Mucosa of descending colon (tissue), 3 donors: Measurements from ENCODE around the gene ZNF777. TPM values are rescaled to one million over a fixed set of nuclear protein-coding genes. Genes with fewer than 3 reads are reported as not detected.
"Not testable (repeated sequence)": the region's sequence is repeated elsewhere in the genome, so short reads cannot be mapped to it uniquely, and the experiment has no call there.

ENCODE experiments used
- ATAC-seq: fragments of 200-7000 bp; cut with Tn5 transposase; one replicate; pipeline ENCODE4 v1.9.1; 2020; ENCODE audit warnings: mild to moderate bottlenecking, moderate library complexity
- DNase-seq, 3 donors: peaks; one replicate each; pipeline ENCODE4 v3.0.0-alpha.2; 2020
- H3K36me3 ChIP-seq: fragments of 200-600 bp; one replicate; pipeline ENCODE4 v1.8.0; 2021; ENCODE audit warnings: low read depth, mild to moderate bottlenecking
- H3K4me1 ChIP-seq: fragments of 200-600 bp; one replicate; pipeline ENCODE4 v1.8.0; 2021; ENCODE audit warnings: low read depth, mild to moderate bottlenecking
- H3K4me3 ChIP-seq: fragments of 200-600 bp; one replicate; pipeline ENCODE4 v1.8.0; 2021; ENCODE audit warnings: mild to moderate bottlenecking
- H3K9me3 ChIP-seq: fragments of 200-600 bp; one replicate; pipeline ENCODE4 v1.8.0; 2021; ENCODE audit warnings: mild to moderate bottlenecking
- intact Hi-C, 2 donors: fragments of 100-400 bp; cut with DNase I in 1 of 2; cut with micrococcal nuclease in 1 of 2; formaldehyde crosslinking; loops; one replicate each; pipeline versions ENCODE4 v1.11.0 to v1.11.1; 2022; cut with DNase I, micrococcal nuclease
- total RNA-seq, 3 donors: library from RNA; stranded (reverse); fragmentation: NEBNext Ultra II Directional in 2 of 3; extraction: Animal tissue kit (Norgen Biotek cat#: 25700) in 2 of 3; gene quantifications; one replicate each; pipeline versions ENCODE4 v1.2.1 to v1.2.4, GENCODE V29; 2021 to 2023
- TF ChIP-seq, protein P1 (sequence below): fragments of 200-600 bp; IDR thresholded peaks from one replicate; pipeline ENCODE4 v1.8.0; 2022; ENCODE audit warnings: antibody characterized with exemption, mild to moderate bottlenecking
- donor health status: DM: no; HTN: no; CAD: no; lungs with moderate emphysema.
- donor health status: DM: no; HTN: no; CAD: no.
- donor health status: DM: no; HTN: yes; CAD: no.

Gene ZNF777
- total RNA-seq, 3 donors from 2014 or later: 9.6 to 12.2 (median 10.0) TPM

DNA sequence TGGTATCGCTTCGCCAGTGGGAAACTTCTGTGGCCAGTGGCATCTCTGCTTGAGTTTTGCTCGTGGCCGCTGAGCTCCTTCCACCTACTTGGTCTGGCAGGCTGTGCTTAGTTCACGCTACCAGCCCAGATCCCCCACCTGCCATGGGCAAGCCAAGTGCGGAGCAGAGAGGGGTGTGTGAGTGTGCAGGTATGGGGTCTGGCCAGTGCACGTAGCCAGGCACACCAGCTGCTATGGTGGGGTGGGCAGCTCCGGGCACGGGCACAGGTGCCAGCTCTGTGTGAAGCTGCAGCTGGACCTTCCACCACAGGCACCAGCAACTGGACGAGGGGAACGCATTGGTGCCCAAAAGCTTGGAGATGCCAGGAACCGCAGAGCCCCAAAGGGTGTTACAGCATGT is 56.5 kb downstream of the ZNF777 start:
- ATAC-seq (no peak), DNase-seq (no peak)
- intact Hi-C loops: no loop called here
- TF ChIP-seq, protein P1, sequence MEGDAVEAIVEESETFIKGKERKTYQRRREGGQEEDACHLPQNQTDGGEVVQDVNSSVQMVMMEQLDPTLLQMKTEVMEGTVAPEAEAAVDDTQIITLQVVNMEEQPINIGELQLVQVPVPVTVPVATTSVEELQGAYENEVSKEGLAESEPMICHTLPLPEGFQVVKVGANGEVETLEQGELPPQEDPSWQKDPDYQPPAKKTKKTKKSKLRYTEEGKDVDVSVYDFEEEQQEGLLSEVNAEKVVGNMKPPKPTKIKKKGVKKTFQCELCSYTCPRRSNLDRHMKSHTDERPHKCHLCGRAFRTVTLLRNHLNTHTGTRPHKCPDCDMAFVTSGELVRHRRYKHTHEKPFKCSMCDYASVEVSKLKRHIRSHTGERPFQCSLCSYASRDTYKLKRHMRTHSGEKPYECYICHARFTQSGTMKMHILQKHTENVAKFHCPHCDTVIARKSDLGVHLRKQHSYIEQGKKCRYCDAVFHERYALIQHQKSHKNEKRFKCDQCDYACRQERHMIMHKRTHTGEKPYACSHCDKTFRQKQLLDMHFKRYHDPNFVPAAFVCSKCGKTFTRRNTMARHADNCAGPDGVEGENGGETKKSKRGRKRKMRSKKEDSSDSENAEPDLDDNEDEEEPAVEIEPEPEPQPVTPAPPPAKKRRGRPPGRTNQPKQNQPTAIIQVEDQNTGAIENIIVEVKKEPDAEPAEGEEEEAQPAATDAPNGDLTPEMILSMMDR: no peak
- H3K9me3 ChIP-seq: no peaks in the 10 kb centered on the region
- no peaks in the 10 kb centered on the region for H3K4me1 ChIP-seq
- no peak overlapping the region for H3K4me3 ChIP-seq
- H3K36me3 ChIP-seq: no peaks in the 10 kb centered on the region

DNA sequence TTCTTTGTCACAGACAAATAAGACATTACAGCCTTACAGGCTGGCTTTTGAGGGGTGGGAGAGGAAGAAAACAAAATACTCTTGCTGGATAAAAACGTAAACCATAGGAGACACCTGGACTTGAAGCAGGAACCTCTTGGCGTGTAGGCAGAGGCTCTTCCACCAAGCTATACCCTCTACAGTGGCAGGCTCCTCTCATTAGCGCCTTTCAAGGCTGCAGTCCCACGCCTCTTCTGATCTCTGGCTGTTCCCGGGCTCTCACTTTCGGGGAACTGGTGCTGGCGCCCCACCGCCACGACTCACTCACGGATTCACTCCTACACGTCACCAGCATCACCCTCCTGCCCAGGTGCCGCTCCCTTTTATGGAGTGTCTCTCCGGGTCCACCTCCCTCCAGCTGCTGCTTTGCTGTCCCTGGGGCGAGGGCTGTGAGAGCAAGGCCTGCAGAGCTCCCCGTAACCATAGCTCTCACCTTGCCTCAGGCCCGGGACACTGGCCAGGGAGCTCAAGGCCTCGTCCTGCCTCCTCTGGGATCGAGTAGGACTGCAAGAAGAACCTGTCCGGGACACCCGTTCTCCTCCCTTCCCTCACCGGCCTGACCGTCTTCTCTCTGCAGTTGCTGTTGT is 62.6 kb downstream of the ZNF777 start:
- ATAC-seq: no peak
- DNase-seq: no peak
- Histone ChIP-seq H3K4me1 (no peaks in the 10 kb centered on the region), H3K36me3 (no peaks in the 10 kb centered on the region), H3K4me3 (no peak overlapping the region), H3K9me3 (no peaks in the 10 kb centered on the region)
- TF ChIP-seq, protein P1: no peak
- intact Hi-C loops: no loop called here

DNA sequence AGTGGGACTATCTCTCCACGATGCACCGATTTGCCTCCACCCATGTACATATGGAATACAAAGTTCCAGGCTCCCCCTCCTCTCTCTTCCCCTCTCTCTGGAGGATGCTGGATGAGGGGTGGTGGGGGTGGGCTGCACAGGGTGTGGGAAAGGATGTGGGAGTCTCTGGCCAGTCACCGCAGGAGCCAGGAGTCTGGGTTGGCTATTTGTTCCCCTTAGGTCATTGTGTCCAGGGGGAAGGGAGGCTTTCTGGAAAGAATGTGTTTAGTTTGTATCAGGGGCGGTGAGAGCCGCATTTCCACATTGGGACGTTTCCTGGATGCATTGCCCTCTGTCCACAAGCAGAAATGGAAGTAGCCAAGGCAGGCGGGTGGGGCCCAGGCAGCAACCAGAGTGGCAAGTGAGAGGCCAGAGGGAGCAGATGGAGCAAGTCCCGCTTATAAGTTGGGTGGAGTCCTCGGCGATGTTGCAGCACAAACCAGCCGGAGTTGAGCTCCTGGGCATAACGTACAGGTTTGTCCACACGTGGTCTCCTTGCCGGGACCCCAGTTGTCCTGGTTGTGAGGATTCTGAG is 63.3 kb downstream of the ZNF777 start:
- DNase-seq: no peak
- TF ChIP-seq, protein P1: no peak
- intact Hi-C loops: no loop called here
- ATAC-seq: no peak
- Histone ChIP-seq H3K36me3 (no peaks in the 10 kb centered on the region), H3K9me3 (no peaks in the 10 kb centered on the region), H3K4me1 (no peaks in the 10 kb centered on the region), H3K4me3 (no peak overlapping the region)

DNA sequence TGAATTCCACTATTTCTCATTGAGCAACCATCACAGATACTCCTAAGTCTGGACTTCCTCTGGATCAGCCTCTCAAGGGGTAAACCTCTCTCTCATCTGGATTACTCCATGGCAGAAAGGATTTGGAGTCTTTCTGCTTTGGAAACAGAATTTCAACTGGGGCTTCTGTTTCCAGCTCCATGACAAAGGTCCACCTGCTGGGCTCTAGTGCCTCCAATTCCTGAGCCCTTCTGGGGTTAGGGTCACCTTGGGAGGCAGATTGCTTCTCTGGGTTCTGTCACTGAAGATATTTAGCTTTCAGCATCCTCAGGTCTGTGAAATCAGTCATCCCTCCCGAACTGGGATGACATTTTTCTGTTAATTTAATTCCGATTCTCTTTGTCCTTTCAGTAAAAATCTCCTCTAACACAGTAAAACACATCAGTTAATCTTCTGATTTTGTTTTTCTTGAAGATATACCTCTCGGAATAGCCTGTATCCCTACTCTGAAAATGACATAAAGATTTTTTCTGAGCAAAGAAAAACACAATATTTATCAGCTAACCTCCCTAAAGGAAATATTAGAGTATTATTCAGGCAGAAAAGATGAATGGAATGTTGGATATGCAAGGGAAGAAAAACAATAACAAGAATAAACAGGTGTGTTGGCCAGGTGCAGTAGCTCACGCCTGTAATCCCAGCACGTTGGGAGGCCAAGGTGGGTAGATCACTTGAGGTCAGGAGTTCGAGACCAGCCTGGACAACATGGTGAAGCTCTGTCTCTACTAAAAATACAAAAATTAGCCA is 72.1 kb downstream of the ZNF777 start:
- DNase-seq, intact Hi-C loops, H3K4me1 ChIP-seq, H3K9me3 ChIP-seq, H3K4me3 ChIP-seq, H3K36me3 ChIP-seq, ATAC-seq: not testable (repeated sequence)

DNA sequence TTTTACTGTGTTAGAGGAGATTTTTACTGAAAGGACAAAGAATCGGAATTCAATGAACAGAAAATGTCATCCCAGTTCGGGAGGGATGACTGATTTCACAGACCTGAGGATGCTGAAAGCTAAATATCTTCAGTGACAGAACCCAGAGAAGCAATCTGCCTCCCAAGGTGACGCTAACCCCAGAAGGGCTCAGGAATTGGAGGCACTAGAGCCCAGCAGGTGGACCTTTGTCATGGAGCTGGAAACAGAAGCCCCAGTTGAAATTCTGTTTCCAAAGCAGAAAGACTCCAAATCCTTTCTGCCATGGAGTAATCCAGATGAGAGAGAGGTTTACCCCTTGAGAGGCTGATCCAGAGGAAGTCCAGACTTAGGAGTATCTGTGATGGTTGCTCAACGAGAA is 74.3 kb downstream of the ZNF777 start:
- intact Hi-C loops, H3K4me3 ChIP-seq, H3K9me3 ChIP-seq, H3K36me3 ChIP-seq, DNase-seq, ATAC-seq, H3K4me1 ChIP-seq: not testable (repeated sequence)

DNA sequence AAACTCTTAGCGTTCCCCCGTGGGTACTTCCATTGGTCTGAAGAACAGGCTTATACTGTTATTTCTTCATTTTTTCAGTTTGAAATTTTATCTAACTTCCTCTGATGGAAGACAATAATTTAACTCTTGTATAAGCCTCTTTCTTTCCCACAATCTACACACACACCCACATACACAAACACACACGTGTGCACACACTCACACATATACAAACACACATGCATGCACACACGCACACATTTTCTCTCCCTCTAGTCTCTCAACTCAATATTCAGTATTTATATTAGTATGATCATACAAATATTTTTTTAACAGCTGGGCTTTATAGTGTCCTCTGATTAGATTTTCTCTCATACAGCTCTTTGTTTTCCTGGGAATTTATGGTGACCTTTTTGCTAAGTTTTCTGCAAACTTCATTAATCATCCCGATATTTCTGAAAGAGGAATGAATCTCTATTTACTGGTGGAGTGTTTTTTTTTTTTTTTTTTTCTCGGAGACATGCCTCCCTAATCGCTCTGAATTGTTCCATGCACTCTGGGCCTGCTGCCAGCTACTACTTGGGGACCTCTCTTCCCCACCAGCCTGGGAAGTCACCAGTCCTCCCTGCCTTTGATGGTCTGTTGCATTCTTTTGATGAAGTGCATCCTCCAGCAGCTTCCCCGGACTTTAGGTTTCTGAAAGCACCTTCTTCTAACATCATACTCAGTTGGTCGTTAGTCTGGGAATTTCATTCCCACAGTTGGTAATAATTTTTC is 75.5 kb downstream of the ZNF777 start:
- TF ChIP-seq, protein P1: no peak
- DNase-seq: no peak
- no peak overlapping the region for H3K4me3 ChIP-seq
- no peaks in the 10 kb centered on the region for H3K4me1 ChIP-seq
- H3K9me3 ChIP-seq: peaks cover 4% of the 10 kb centered on the region
- intact Hi-C loops: no loop called here
- no peaks in the 10 kb centered on the region for H3K36me3 ChIP-seq
- no peak for ATAC-seq

Other genes with a start within 250 kb of the ZNF777 start
- gene ZNF212, start 221.4 kb downstream of the ZNF777 start, total RNA-seq: 10 to 100 TPM in 2 of 3 donors, 1 to 10 TPM in 1; 9.7 to 12.8 (median 11.9) TPM
- gene ZNF783, start 198.9 kb downstream of the ZNF777 start, total RNA-seq: 10 to 100 TPM in 2 of 3 donors, 1 to 10 TPM in 1; 9.2 to 18.2 (median 12.9) TPM
- 10 to 100 TPM; 10.8 to 22.0 (median 13.5) TPM for gene ZNF746, start 36.7 kb upstream of the ZNF777 start, total RNA-seq